GM13977 (cell line): ENCODE data around the gene C4orf46.

ENCODE experiments used
- DNase-seq: peaks from one replicate; pipeline ENCODE4 v3.0.0; 2012; ENCODE audit warnings: low spot score
- in situ Hi-C: fragments of 300-500 bp; cut with MboI; formaldehyde crosslinking; loops from one replicate; pipeline ENCODE4 v1.12.0; 2022; ENCODE audit warnings: low sequenced_read_pairs, low pct_unique_long_range_greater_than_20kb, mixed read lengths, inconsistent platforms; ENCODE audit not compliant: unreplicated experiment
- TF ChIP-seq, protein P1 (sequence below): IDR thresholded peaks from 2 replicates; pipeline ENCODE4 v1.5.1; 2012; ENCODE audit warnings: mild to moderate bottlenecking, control low read depth; ENCODE audit not compliant: insufficient read depth; ENCODE audit errors: extremely low read depth, missing control alignments

C4orf46 gene

DNA sequence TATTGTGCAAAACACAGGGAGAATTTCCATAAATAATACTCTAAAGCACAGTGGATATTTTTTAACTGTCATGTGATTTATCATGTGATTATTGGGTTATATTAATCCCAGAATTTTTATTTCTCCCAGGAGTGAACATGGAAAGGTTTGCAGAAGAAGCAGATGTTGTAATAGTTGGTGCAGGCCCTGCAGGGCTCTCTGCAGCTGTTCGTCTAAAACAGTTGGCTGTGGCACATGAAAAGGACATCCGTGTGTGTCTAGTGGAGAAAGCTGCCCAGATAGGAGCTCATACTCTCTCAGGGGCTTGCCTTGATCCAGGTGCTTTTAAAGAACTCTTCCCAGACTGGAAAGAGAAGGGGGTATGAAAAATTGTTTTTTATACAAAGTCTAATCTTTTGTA, 10.4 kb upstream of the C4orf46 start:
- in situ Hi-C loops, result no loop called here
- no peak for DNase-seq
- TF ChIP-seq, protein P1, sequence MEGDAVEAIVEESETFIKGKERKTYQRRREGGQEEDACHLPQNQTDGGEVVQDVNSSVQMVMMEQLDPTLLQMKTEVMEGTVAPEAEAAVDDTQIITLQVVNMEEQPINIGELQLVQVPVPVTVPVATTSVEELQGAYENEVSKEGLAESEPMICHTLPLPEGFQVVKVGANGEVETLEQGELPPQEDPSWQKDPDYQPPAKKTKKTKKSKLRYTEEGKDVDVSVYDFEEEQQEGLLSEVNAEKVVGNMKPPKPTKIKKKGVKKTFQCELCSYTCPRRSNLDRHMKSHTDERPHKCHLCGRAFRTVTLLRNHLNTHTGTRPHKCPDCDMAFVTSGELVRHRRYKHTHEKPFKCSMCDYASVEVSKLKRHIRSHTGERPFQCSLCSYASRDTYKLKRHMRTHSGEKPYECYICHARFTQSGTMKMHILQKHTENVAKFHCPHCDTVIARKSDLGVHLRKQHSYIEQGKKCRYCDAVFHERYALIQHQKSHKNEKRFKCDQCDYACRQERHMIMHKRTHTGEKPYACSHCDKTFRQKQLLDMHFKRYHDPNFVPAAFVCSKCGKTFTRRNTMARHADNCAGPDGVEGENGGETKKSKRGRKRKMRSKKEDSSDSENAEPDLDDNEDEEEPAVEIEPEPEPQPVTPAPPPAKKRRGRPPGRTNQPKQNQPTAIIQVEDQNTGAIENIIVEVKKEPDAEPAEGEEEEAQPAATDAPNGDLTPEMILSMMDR, result no peak

DNA sequence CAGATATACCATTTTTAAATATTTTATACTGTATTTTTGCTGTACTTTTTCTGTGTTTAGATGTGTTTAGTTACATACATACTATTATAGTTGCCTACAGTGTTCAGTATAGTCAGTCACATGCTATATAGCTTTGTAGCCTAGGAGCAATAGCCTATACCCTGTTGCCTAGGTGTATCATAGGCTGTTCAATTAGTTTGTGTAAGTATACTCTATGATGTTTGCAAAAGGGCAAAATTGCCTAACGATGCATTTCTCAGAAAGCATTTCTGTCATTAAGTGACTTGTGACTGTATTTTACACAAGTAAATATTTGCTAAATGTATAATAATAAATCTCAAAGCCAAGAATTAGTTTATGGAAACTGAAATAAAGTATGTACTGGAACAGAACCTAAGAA, 9.9 kb upstream of the C4orf46 start:
- in situ Hi-C loops, result no loop called here
- no peak for DNase-seq
- TF ChIP-seq, protein P1, result no peak

DNA sequence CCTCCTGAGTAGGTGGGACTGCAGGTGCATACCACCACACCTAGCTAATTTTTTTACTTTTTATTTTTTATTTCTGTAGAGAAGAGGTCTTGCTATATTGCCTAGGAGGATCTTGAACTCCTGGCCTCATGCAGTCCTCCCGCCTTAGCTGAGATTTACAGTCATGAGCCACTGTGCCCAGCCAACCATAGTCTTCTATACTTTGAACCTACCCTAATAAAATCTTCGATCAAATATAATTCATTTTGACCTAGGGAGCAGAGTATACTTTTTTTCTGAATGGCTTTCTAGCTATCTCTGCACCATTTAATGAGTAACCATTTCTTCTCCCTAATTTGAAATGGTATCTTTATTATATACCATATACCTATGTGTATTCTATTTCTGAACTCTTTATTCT, 7.1 kb upstream of the C4orf46 start:
- no peak for DNase-seq
- in situ Hi-C loops, result no loop called here

DNA sequence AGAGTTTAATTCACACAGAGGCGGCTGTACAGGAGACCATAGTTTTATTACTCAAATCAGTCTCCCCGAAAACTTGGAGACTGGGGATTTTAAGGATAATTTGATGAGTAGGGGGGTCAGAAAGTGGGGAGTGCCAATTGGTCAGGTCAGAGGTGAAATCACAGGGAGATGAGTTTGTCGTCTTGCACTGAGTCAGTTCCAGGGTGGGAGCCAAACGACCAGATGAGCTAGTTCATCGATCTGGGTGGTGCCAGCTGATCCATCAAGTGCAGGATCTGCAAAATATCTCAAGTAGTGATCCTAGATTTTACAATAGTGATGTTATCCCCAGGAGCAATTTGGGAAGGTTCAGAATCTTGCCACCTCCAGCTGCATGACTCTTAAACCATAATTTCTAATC, 4.4 kb upstream of the C4orf46 start:
- in situ Hi-C loops, result no loop called here
- TF ChIP-seq, protein P1, result no peak
- DNase-seq, result no peak

More for the DNA sequence above, 7.1 kb upstream of the C4orf46 start:
- TF ChIP-seq, protein P1, result no peak

DNA sequence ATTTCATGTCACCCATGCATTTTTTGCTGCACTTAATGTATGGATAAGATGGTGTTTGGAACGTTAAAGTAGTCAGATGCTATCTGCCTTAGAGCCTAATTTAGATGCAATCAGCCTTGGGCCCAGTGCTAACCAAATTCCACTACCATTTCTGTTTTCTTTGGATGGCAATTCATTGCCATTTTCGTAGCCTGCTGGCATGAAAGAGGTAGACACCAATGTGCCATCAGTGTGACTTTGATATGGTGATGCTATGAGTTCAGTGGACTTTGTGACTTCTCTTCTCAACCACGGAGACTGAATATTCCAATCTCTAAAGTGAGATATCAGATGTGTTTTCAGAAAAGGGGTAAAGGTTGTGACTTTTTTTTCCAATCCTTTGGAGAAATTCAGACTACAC, 1.9 kb upstream of the C4orf46 start:
- DNase-seq, result no peak
- TF ChIP-seq, protein P1, result no peak
- in situ Hi-C loops, result no loop called here

DNA sequence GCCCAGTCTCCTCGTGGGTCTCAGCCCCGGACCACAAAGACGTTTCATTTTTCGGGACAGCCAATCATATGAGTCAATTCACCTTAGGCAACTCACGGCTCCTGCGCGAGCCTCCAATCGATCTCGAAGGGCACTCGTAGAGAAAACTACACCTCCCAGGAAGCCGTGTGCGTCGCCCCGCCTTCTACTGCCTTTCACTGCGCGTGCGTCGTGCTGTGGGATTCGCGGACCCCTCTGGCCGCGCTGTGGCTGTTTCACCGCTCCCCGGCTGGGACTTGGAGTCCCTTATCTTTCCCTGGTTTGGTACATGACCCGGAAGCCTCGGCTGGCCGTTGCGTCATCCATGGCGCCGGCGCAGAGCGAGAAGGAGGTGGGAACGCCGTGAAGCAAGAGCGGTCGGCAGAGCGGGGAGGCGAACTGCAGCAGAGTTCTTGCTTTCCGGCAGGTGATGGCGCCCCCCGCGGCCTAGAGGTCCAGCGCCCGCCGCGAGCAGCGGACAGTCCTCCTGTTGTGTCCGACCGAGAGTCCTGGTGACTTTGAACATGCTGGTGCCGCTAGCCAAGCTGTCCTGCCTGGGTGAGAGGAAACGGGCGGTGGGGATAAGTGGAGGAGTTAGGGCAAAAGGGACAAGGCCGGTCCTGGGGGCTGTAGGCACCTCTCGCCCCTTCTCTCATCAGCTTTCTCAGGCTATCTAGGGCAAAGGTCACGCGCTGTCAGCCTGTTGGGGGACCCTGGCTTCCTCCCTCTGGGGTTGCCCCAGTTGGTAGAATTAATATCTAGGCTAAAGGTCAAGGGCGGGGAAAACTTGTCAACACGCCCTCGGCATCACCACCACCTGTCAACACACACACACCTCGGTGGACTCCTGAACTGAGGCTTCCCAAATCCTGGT, 474 bp upstream of the C4orf46 start, which contains the start of gene ETFDH:
TSS of gene ETFDH (plus strand) at position 382 of the 892 bp plus-strand sequence. CDS start at position 543, 161 bp downstream.
- TF ChIP-seq, protein P1, result peak; percentile 91
- in situ Hi-C loops, result no loop called here

More for the DNA sequence above, 474 bp upstream of the C4orf46 start, which contains the start of gene ETFDH:
- DNase-seq, result peak; percentile 94
